Measurements from ENCODE around the gene MYOF. TPM values are rescaled to one million over a fixed set of nuclear protein-coding genes. Genes with fewer than 3 reads are reported as not detected.

MYOF gene
- total RNA-seq, 2 experiments from 2014 or later = 4.9 to 5.4 TPM

DNA sequence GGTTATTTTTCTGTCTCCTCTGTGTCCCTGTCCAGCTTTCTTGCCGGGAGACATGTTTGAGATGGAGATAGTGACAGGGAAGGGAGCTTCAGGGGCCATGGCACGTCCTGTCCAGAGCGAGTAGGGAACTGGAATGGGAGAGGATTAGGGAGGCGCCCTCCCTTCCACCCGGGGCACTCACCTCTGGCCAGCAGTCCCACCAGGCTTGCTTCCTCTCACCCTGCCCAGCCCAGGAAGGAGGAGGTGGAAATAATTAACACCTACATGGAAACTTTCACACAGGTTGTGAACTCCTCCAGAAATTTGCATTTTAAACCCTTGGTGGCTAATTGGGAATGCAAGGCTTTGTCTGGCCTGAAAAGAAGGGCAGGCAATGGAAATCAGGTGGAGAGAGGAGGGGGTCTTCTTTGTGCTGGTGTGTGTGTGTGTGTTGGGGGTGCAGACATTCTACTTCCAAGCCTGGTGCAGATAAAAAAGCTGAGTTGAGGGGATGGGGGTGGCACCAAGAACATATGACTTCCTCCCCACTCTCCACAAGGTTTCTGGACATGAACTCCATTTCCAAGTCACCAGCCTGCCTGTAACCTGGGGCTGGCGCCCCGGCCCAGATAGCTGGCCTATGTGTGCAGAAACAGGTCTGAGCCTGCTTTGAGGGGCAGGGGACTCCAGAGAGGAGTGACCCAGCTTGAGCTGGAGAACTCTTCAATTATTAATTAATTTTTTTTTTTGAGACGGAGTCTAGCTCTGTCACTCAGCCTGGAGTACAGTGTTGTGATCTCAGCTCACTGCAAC, 209.1 kb downstream of the MYOF start:
- H3K9me3 Mint-ChIP-seq = peaks cover 9% of the 10 kb centered on the region
- intact Hi-C loops (cut with micrococcal nuclease) = no loop called here
- TF ChIP-seq, protein P1, sequence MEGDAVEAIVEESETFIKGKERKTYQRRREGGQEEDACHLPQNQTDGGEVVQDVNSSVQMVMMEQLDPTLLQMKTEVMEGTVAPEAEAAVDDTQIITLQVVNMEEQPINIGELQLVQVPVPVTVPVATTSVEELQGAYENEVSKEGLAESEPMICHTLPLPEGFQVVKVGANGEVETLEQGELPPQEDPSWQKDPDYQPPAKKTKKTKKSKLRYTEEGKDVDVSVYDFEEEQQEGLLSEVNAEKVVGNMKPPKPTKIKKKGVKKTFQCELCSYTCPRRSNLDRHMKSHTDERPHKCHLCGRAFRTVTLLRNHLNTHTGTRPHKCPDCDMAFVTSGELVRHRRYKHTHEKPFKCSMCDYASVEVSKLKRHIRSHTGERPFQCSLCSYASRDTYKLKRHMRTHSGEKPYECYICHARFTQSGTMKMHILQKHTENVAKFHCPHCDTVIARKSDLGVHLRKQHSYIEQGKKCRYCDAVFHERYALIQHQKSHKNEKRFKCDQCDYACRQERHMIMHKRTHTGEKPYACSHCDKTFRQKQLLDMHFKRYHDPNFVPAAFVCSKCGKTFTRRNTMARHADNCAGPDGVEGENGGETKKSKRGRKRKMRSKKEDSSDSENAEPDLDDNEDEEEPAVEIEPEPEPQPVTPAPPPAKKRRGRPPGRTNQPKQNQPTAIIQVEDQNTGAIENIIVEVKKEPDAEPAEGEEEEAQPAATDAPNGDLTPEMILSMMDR (IDR thresholded peaks at IDR 0.05) = no peak
- no peak for DNase-seq
- POLR2A ChIA-PET = no interaction called here
- no peak for ATAC-seq
- CTCF ChIA-PET = no interaction called here
- H3K4me3 Mint-ChIP-seq = no peak overlapping the region
- H3K27me3 Mint-ChIP-seq = no peaks in the 10 kb centered on the region
- no peaks in the 10 kb centered on the region for H3K36me3 Mint-ChIP-seq (ENCODE audit: low read depth)
- H3K4me1 Mint-ChIP-seq (ENCODE audit: low read depth) = no peaks in the 10 kb centered on the region
- no peak overlapping the region for H3K27ac Mint-ChIP-seq

DNA sequence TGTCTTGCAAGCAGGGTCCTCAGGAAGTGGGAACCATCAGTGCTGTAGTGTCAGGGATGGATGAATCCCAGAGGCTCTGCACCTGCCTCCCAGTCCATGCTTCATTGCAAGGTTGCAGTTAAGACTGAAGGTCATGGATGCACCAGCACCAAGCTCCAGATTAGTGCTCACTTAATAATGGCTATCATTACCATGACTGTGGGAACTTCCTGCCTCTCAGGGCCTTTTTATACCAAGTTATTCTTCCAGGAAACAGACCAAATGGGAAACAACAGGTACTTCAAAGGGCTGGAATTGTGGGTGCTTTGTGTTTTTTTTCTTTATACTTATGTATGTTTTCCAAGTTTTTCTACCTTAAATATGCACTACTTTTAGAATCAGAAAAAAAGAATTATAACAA, 210.8 kb downstream of the MYOF start:
- Mint-ChIP-seq H3K4me1 (ENCODE audit: low read depth) (no peaks in the 10 kb centered on the region), H3K9me3 (peaks cover 9% of the 10 kb centered on the region), H3K27me3 (no peaks in the 10 kb centered on the region), H3K4me3 (no peak overlapping the region), H3K36me3 (ENCODE audit: low read depth) (no peaks in the 10 kb centered on the region), H3K27ac (no peak overlapping the region)
- intact Hi-C loops (cut with micrococcal nuclease) = no loop called here
- CTCF ChIA-PET = interaction anchor here (1.1 kb wide), 1 partner anchor 8 kb away, joined by 3 read pairs; no protein-coding TSS in a partner anchor
- POLR2A ChIA-PET = no interaction called here
- ATAC-seq (no peak), DNase-seq (no peak)
- TF ChIP-seq, protein P1 (IDR thresholded peaks at IDR 0.05) = no peak

DNA sequence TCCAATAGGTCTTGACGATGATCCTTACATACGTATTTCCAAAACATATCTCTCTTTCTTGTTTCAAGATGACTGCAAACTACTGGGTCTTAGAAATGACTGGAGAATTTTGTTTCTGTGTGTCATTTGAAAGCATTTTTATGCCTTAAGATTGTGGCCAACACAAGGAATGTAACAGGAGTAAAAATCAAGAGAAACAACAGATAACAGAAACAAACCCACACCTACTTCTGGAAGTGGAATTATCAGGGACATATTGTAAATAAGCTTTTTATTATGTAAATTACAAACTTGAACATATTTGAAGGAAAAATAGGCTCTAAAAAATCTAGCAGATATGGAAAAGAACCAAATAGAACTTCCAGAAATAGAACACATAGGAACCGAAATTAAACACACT, 212.9 kb downstream of the MYOF start:
- no peaks in the 10 kb centered on the region for H3K27me3 Mint-ChIP-seq
- no peak overlapping the region for H3K27ac Mint-ChIP-seq
- no peaks in the 10 kb centered on the region for H3K36me3 Mint-ChIP-seq (ENCODE audit: low read depth)
- ChIA-PET CTCF (no interaction called here), POLR2A (no interaction called here)
- peaks cover 9% of the 10 kb centered on the region for H3K9me3 Mint-ChIP-seq
- ATAC-seq (no peak), DNase-seq (no peak)
- intact Hi-C loops (cut with micrococcal nuclease) = no loop called here
- H3K4me3 Mint-ChIP-seq = no peak overlapping the region
- TF ChIP-seq, protein P1 (IDR thresholded peaks at IDR 0.05) = no peak
- no peaks in the 10 kb centered on the region for H3K4me1 Mint-ChIP-seq (ENCODE audit: low read depth)

DNA sequence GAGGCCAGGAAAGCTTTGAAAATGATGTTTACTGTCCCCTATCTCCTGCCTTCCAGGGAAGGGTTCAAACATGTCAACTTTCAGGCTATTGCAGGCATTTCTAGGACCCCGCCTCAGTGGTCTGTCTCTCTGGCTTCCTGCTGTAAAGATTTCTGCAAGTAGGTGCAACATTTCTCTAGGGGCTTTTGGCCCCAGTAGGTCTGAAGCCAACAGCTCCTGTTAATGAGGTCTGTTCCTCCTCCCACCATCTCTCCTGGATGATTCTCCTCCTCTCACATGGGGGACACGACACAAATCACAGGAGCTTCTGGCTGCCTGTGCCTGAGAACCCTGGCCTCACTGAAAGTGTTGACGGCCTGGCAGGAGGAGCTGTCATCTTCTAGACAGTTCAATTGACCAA, 214.1 kb downstream of the MYOF start:
- intact Hi-C loops (cut with micrococcal nuclease) = no loop called here
- Mint-ChIP-seq H3K27ac (no peak overlapping the region), H3K27me3 (no peaks in the 10 kb centered on the region), H3K36me3 (ENCODE audit: low read depth) (no peaks in the 10 kb centered on the region), H3K4me3 (no peak overlapping the region), H3K4me1 (ENCODE audit: low read depth) (no peaks in the 10 kb centered on the region), H3K9me3 (peaks cover 9% of the 10 kb centered on the region)
- ATAC-seq (no peak), DNase-seq (no peak)
- ChIA-PET CTCF (no interaction called here), POLR2A (no interaction called here)
- TF ChIP-seq, protein P1 (IDR thresholded peaks at IDR 0.05) = no peak

- DNase-seq = no peak
- Mint-ChIP-seq H3K4me1 (ENCODE audit: low read depth) (no peaks in the 10 kb centered on the region), H3K36me3 (ENCODE audit: low read depth) (no peaks in the 10 kb centered on the region), H3K4me3 (no peak overlapping the region), H3K9me3 (peaks cover 9% of the 10 kb centered on the region), H3K27me3 (no peaks in the 10 kb centered on the region), H3K27ac (no peak overlapping the region)
- CTCF ChIA-PET = no interaction called here
- intact Hi-C loops (cut with micrococcal nuclease) = no loop called here
- no peak for ATAC-seq
- TF ChIP-seq, protein P1 (IDR thresholded peaks at IDR 0.05) = no peak
- POLR2A ChIA-PET = no interaction called here
These were observed 214.6 kb downstream of the MYOF start for GRCh38 chr10:93267521-93267920.

Data from activated CD8-positive, alpha-beta T cell treated with anti-CD3 and anti-CD28 coated beads for 36 hours (primary cell).